HG03175 (cell line): ENCODE measurements around the gene COL9A1.

Experiments
- ATAC-seq: cut with Tn5 transposase; IDR thresholded peaks from one replicate; pipeline ENCODE4 v1.9.1; 2021; ENCODE audit warnings: mild to moderate bottlenecking, moderate library complexity; ENCODE audit not compliant: unreplicated experiment

The COL9A1 gene

GRCh38 chr6:70289299-70289698 is 13.6 kb downstream of the COL9A1 start:
- no peak for ATAC-seq

DNA sequence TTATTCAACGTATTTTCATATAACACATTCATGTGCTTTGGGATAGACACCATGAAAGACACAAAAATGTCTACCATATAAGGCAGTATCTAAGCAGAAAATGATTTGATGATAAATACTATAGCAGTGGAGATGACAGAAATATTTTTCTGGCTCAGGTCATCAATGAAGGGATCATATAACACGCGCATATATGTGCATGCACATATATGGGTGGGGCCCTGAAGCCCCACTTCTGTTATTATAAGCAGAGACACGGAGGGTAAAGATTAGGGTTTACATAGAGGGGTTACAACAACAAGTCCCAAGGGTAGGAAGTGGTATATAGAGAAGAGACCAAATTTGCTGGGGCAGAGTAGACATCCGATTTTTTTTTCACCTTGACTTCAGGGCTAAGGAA is 16.0 kb downstream of the COL9A1 start:
- no peak for ATAC-seq

DNA sequence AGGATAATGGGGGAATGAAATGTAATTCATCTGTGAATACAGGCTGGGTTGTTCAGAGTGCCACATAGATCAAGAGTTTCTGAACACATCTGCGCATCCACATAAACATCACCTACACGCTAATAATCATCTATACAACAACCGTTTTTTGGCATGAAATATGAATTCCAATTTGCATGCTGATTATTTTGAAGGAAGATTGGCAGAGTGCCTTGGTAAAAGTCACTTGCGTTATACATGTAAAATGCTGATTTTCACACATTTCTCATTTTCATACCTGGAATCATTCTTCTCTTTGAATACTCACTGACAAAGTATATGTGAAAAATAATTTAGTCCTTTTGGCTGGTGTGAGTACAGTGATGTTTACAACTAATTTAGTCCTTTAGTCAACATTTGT is 17.7 kb downstream of the COL9A1 start:
- no peak for ATAC-seq

DNA sequence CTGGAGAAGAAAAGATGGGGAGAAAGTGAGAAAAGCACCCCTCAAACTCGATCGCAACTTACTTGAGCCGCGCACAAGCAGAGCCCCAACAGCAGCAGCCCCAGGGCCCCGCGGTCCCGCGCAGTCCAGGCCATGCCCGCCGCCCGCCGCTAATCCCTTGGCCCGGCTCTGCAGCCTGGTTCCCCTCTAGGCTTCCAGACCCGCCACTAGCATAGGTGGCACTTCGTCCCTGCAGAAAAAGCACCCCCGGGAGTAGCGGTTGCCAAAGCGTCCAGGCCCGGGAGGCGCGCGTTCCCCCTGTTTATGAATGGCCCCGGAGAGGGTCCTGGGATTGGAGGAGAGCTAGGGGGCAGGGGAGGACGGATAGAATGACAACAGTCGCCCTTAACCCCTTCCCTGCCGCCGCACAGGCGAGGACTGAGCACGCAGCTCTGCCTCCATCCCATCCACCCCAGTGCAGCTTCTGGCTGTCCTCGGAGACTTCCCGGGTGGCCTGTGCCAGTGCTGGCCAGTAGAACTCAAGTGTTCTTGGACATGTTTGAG is 19.9 kb downstream of the COL9A1 start:
- ATAC-seq, result no peak

DNA sequence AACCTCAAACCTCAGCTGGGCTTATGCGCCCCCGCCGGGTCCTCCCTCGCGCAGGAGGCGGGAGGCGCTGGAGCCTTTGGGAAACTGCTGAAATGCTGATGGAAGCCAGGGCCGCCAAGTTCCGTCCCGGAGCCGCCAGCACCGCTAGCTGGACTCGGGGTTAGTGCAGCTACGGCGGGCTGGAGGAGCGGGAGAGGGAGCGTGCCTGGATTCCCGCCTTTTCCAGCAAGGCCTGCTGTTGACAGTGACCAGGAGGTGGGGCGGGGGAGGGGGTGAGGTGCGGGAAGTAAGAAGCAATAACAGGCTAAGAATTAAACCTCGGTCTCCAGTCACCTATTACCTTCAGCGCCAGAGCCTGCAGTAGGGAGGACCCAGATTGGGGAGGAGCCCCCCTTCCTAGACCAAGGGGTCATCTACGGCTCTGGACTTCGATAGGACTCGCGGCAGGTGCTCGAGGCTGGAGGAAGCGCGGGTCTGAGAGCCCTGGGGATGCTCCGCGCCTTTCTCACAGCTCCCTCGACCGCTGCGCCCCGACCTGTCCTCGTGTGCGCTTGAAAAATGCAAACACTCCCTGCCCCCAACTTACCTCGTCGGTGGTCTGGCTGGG is 20.5 kb downstream of the COL9A1 start:
- no peak for ATAC-seq

GRCh38 chr6:70281923-70282311 is 21.0 kb downstream of the COL9A1 start:
- no peak for ATAC-seq

- no peak for ATAC-seq
These were observed 22.5 kb downstream of the COL9A1 start for GRCh38 chr6:70280400-70280853.

- ATAC-seq, result no peak
These were observed 25.4 kb downstream of the COL9A1 start for GRCh38 chr6:70277470-70277869.

- ATAC-seq, result no peak
These were observed 28.5 kb downstream of the COL9A1 start for GRCh38 chr6:70274338-70274737.

- ATAC-seq, result no peak
These were observed 30.8 kb downstream of the COL9A1 start for GRCh38 chr6:70272071-70272470.

GRCh38 chr6:70270287-70271005 is 32.4 kb downstream of the COL9A1 start:
- ATAC-seq, result peak; percentile 57

DNA sequence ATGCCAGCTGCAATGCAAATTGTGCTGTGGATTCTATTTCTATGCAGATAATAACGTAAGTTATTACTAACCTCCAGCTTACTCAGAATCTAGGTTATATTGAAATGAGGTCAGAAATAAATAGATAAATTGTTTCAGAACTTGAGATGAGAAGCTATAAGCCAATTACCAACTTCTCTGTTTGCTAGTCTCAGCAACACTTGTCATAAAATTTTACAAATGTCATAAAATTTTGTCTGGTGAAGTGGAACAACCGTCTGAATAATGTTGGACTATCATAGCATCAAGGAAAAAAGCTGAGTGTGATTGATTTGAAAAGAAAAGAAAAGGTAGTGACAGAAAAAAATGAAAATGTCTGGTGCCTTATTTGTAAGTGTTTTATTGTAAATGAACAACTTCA is 36.7 kb downstream of the COL9A1 start:
- no peak for ATAC-seq

DNA sequence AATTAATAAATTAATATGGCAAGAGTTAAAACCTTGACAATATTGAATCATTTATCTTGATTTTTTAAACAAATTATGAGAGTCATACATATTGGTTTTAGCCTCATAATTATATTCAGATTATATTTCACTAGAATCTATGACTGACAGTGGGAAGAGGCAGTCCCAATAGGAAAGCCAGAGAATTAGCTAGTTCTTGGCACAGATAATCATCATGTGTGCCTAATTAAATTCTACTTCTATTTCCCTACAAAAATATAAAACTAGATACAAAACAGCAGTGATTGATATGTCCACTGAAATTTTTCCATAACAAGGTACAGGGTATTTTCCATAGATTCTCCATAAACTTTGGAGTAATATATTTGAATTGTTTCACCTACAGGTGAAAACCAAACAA is 38.6 kb downstream of the COL9A1 start:
- ATAC-seq, result no peak

GRCh38 chr6:70258483-70258882 is 44.4 kb downstream of the COL9A1 start:
- no peak for ATAC-seq

DNA sequence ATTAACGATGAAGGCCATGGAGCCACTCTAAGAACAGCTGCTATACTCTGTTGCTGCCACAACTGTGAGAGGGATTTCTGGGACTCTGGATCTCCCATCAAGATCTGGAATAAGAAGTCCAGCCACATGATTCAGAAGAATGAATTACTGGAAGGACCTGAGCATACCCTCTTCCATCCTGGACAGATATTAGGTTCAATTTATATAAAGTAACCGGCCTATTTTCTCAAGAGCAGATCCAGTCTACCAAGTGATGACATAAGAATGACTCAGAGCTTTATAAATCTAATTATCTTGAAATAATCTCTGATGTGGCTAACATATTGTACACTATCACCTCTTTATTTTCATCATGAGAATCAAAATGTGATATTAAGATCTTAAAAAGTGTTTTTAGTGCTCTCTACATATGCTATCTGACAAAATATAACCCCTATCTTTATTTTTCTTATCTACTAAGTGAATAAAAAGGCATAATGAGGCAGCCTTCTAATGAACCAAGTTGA is 45.1 kb downstream of the COL9A1 start:
- ATAC-seq, result no peak

DNA sequence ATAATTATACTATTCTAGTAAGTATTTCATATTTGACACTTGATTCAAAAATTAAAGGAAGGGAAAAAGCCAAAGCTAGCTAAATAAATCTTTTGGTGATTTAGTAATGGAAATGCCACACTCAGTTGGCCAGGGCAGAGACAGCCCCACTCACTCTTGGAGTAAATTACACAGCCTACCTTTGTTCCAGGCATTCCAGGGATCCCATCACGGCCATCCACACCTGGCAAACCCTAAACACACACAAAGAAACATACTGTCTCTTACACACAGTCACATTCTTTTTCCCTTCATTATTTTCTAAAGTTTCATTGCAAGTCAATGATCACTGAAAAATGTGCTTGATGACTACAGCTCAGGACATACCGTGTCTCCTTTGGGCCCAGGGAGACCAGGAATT is 48.1 kb downstream of the COL9A1 start:
- ATAC-seq, result no peak

GRCh38 chr6:70253923-70254322 is 49.0 kb downstream of the COL9A1 start:
- ATAC-seq, result no peak

DNA sequence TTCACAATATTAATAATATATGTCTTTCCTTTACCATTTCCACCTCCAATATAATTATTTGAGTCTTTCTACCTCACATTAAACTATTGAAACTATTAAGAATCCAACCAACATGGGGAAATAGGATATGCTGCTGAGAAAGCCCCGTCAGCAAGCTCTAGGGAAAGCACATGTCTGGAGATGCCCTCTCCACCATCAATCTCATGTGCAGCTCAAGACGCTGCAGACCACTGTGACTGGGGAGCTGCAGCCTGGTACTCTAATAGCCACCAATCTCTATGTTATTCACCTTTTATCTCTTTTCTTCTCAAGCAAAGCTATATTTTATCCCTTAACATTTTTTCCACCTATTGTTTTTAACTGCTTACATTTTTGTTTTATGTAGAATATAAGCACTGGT is 50.3 kb downstream of the COL9A1 start:
- no peak for ATAC-seq

DNA sequence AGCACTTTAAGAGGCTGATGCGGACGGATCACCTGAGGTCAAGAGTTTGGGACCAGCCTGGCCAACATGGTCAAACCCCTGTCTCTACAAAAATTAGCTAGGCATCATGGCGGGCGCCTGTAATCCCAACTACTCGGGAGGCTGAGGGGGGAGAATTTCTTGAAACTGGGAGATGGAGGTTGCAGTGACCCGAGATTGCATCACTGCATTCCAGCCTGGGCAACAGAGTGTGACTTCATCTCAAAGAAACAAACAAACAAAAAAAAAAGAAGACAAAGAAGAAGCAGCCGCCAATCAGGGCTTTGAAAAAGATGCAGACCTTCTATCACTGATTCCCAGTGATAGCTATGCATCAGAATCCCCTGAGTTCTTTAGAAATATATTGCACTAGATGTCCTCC is 56.8 kb downstream of the COL9A1 start:
- ATAC-seq, result no peak

DNA sequence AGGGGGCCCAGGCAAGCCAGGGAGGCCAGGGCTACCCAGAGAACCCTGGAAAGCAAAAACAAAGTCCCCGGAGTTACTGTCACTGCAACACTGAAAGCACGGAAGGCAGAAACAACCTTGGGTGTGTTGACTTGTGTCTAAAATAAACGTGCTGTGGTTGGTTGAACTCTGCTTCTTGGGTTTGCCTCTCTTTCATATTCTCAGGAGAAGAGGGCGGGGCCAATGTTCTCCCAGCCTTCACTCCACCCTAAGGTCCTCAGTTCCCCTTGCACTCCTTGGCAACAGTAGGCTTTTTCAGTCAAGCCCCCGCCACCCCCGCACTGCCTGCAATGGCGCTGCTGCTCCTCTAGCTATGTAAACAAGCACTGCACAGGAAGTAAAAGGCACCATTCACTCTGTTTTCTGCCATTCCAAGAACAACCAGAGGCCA is 60.9 kb downstream of the COL9A1 start:
- no peak for ATAC-seq

DNA sequence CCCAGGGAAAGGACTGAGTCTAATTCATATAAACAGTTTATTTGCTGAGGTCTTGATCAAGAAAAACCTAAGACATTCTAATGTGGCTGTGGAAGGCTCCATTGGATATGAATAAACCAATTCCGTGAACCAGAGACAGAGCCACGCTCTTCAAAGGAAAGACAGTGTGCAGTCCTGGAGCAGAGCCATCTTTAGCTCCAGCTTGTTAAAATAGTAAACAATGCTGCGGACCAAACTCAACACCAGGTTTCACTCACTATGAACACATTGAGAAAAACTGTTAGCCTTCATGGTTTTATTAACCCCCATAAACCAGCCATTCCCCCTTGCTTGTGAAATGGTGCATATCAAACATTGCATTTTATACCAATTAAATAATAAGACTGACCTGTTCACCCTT is 61.9 kb downstream of the COL9A1 start:
- ATAC-seq, result no peak

DNA sequence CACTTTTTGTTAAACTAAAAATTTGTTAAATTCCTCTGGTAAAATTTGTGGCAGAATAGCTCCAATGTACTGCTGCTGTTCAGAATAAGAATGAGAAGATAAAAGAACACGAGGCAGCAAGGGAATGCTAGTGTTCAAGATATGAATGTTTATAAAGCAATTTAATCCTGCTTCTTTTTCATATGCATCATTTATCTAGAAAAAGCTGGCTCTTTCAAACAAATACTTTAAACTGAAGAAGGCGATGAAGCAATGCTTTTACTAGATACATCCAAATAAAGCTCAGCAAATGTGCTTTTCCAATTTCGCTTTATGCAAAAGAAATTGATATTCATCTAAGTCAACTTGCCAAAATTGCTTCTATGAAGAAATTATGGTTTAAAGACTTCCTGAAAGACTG is 66.5 kb downstream of the COL9A1 start:
- ATAC-seq, result no peak
